ENCODE measurements around the gene LSAMP.

LSAMP gene

DNA sequence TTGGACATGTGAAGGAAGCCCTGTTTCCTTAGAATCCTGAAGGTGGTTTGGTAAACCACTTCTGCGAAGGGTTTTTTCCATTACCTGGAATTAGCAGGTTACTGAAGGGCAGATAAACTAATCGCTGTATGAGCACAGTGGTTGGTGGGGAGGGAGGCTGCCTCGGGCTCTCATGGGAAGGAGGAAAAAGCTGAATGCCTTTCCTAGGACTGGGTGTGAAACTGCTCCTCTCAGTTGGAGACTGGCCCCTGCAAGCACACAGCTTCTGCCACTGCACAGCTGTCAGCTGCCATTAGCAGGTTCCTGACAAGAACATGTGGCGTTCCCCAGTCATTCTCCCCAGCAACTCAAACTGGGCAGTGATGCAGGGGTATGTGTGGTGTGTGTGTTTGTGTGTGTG lies 445.7 kb downstream of the LSAMP start:
- no peak for DNase-seq

- no peak for DNase-seq
Measured at GRCh38 chr3:115999001-115999585, 446.2 kb downstream of the LSAMP start.

- no peak for DNase-seq
Measured at GRCh38 chr3:115996420-115997108, 448.7 kb downstream of the LSAMP start.

DNA sequence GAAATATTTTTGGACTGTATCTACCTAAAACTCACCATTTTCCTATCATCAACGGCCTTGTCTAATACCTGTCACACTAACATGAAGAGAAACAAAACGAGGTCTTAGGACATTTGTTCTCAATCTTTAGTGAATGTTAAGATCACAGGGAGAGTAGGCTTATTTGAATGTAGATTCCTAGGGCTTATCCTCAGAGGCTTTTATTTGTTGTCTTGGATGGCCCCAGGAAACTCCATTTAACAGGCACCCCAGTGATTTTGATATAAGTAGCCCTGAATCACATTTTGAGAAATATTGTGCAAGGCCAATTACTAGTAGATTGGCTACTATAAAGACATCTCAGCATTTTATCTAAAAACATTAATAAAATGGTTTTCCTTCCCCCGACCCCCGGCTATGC lies 454.6 kb downstream of the LSAMP start:
- DNase-seq, result no peak

GRCh38 chr3:115989684-115990421 lies 455.4 kb downstream of the LSAMP start:
- no peak for DNase-seq

DNA sequence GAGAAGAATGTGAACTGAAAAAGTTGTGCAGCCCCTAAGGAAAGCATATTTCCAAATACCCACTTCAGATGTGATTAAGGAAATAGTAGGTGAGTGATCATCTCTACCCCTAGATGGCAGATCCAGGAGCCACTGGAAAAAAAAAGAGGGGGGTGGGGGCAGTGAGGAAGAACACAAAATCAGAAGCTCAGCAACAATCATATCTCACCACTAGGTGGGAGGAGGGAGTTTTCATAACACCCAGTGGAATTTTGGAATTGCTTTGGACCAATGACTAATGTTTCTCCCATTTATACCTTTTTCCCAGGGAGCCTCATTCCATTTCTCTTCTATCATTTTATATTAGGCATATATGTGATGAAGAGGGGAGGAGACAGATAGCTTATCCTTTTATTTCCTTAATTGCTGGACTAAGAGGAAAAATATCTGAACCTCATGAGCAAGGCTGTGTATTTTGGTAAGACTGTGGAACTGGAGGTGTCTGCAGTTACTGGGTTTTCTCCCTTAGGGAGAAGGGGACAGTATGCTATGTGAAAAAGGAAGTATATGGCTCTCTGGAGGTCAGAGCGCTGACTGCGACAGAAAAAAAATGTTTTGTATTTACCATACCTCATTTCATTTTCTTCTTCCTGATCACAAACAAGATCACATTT lies 458.6 kb downstream of the LSAMP start:
- no peak for DNase-seq

- DNase-seq, result no peak
Measured at GRCh38 chr3:115982629-115983028, 462.7 kb downstream of the LSAMP start.

GRCh38 chr3:115982108-115982507 lies 463.2 kb downstream of the LSAMP start:
- no peak for DNase-seq

GRCh38 chr3:115980709-115981108 lies 464.6 kb downstream of the LSAMP start:
- no peak for DNase-seq

DNA sequence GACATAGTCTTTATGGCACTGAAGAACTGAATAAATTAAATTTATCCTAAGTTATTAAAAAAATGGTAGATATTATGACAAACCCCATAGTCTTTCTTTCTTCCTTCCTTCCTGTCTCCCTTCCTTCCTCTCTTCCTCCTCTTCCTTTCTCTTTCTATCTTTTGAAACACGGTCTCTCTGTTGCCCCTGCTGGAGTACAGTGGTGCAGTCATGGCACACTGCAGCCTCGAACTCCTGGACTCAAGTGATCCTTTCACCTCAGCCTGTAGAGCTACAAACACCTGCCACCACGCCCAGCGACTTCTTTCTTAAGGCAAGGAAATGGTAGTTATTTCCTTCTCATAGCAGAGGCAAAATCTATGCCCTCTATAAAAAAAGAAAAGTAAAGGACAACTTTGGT lies 467.4 kb downstream of the LSAMP start:
- DNase-seq, result no peak

DNA sequence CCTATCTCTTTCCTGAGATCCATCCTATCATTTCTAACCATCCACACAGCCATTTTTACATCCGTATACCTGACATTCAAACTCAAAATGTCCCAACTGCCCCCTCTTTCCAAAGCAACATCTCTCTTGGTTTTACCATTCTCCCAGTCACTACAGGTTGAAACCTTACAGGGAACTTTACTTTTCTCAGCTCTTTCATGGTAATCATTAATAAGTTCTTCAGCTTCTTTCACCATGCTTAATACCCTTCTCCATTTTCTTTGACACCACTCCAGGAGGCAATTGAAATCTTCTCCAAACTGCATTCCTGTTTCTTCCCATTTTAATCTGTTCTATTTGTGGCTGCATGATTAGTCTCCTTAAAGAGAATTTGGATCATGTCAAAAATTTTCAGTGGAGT lies 469.5 kb downstream of the LSAMP start:
- no peak for DNase-seq

- no peak for DNase-seq
Measured at GRCh38 chr3:115975353-115975752, 469.9 kb downstream of the LSAMP start.

DNA sequence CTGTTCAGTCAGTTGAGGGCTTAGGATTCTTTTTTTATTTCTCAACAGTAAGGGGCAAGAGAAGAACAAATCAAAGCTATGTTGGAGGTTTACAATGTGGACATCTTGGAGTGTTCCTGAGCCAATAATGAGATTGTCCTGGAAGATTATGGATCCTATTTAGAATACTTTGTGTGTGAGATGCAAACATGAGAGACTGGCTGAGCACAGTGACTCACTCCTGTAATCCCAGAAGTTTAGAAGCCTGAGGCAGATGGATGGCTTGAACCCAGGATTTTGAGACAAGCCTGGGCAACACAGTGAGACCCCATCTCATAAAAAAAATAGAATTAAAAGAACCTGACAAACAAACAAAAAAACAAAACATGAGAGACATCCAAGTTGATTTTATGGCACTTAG lies 470.3 kb downstream of the LSAMP start:
- no peak for DNase-seq

GRCh38 chr3:115968871-115969270 lies 476.4 kb downstream of the LSAMP start:
- no peak for DNase-seq

GRCh38 chr3:115961380-115961779 lies 483.9 kb downstream of the LSAMP start:
- DNase-seq, result no peak

GRCh38 chr3:115960799-115961198 lies 484.5 kb downstream of the LSAMP start:
- no peak for DNase-seq

DNA sequence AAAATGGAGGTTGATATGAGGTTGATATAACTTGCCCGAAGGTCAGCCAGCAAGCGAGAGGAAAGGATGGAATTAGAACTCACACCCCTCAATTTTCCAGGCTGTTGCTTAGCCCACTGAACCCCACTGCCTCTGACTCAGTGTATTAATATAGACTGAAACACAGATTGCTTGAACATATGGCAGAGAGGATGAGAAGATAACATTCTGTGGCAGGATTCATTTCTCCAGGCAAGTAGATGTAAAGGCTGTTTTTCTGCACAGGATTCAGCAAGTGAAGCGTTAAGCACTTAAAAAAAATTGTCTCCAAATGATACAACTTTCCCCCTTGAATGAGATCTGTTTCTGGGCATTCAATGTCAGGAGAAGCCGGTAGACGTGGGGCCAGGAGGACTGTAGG lies 486.8 kb downstream of the LSAMP start:
- DNase-seq, result no peak

DNA sequence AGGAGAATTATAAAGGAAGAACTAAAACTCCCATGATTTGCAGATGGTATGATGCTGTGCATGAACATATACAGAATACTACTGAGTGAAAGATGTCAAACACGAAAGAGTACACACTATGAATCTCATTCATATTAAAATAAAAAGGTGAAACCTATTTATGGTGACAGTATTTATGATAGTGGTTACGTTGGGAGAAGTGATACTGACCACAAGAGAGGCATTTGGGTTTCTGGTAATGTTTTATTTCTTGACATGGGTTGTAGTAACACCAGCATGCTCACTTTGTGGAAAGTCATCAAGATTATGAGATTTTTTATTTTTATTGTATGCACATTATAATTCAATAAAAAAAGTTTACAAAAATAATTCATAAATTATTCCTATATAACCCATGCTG lies 498.0 kb downstream of the LSAMP start:
- no peak for DNase-seq

DNA sequence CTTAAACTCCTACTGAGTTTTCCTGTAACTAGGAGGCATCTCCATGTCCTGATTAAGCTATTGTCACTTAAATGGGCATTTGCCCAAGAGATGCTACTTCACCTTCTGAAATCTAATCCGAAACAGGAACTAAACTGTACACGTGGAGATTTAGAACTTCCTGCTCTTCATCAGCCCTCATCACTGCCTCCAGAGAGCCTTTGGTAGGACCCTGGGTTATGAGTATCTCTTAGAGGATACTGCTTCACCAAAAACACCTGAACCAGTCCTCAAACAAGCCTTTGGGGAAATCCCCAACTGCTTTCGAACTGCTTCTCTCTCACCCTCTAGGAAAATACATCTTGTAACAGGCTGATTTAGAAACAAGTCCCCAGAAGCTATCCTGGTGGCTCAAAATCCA lies 501.7 kb downstream of the LSAMP start:
- DNase-seq, result no peak

DNA sequence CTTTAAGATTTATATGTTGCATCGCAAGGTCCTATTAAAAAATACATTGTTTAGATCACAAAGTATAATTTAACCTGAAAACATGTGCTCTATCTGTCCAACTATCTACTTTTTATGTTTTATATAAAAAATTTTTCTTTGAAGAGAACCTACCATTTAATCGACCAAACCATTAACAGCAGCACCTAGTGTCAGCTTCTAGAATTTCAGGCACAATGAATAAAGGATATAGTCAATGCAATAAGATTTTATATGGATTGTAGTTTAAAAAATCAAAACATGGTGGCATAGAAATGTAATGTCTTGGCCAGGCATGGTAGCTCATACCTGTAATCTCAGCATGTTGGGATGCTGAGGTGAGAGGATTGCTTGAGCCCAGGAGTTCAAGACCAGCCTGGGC lies 508.2 kb downstream of the LSAMP start:
- DNase-seq, result no peak

- no peak for DNase-seq
Measured at GRCh38 chr3:115932807-115933206, 512.5 kb downstream of the LSAMP start.

GRCh38 chr3:115931581-115931980 lies 513.7 kb downstream of the LSAMP start:
- no peak for DNase-seq

- DNase-seq, result no peak
Measured at GRCh38 chr3:115930922-115931321, 514.4 kb downstream of the LSAMP start.

GRCh38 chr3:115930168-115930567 lies 515.1 kb downstream of the LSAMP start:
- no peak for DNase-seq
